H1 (cell line): ENCODE measurements around the gene SARNP. TPM values are rescaled to one million over a fixed set of nuclear protein-coding genes. Genes with fewer than 3 reads are reported as not detected.

Experiments
- CTCF ChIA-PET: fragments of 300-600 bp; sonication (Branson Sonifier 250); formaldehyde crosslinking; loops from one replicate; lab custom pipeline; 2021; ENCODE audit not compliant: partially characterized antibody; lab: Charles Lee
- POLR2A ChIA-PET: fragments of 300-600 bp; sonication (Branson Sonifier 250); formaldehyde crosslinking; loops from one replicate; lab custom pipeline; 2021; ENCODE audit warnings: inconsistent platforms; ENCODE audit not compliant: partially characterized antibody; lab: Charles Lee
- DNase-seq, 2 experiments: peaks; one replicate each; pipeline versions ENCODE4 v3.0.0 to v3.0.0-alpha.2; 2010 to 2022; ENCODE audit warnings: low spot score in 2 of 2, low read depth in 1 of 2, mixed read lengths in 1 of 2
- FAIRE-seq: peaks from 2 replicates; lab custom pipeline; 2011; peaks lifted over from hg19 to GRCh38; lab: Jason Lieb, UNC
- H2AFZ ChIP-seq: 2 replicates; pipeline ENCODE4 v1.8.1; 2012; ENCODE audit warnings: low read length, inconsistent platforms
- H2AK5ac ChIP-seq: 2 replicates; pipeline ENCODE4 v1.6.1; 2013; ENCODE audit warnings: low read depth, low read length
- H2BK120ac ChIP-seq: replicated peaks from 2 replicates; pipeline ENCODE3; 2013; ENCODE audit warnings: low read depth, low read length, inconsistent platforms
- H2BK12ac ChIP-seq: 2 replicates; pipeline ENCODE4 v1.6.1; 2013; ENCODE audit warnings: low read depth, low read length
- H2BK15ac ChIP-seq: 2 replicates; pipeline ENCODE4 v1.6.1; 2013; ENCODE audit warnings: low read length
- H2BK20ac ChIP-seq: 2 replicates; pipeline ENCODE4 v1.6.1; 2013; ENCODE audit warnings: low read length
- H2BK5ac ChIP-seq: 2 replicates; pipeline ENCODE4 v1.6.1; 2013; ENCODE audit warnings: low read depth, low read length
- H3K14ac ChIP-seq: 2 replicates; pipeline ENCODE4 v1.6.1; 2013; ENCODE audit warnings: inconsistent platforms; ENCODE audit not compliant: insufficient read length
- H3K18ac ChIP-seq: 2 replicates; pipeline ENCODE4 v1.6.1; 2013; ENCODE audit warnings: low read length; ENCODE audit errors: extremely low read depth
- H3K23ac ChIP-seq: 2 replicates; pipeline ENCODE4 v1.6.1; 2013; ENCODE audit warnings: inconsistent platforms; ENCODE audit not compliant: insufficient read length
- H3K23me2 ChIP-seq: 2 replicates; pipeline ENCODE4 v1.6.1; 2013; ENCODE audit warnings: low read depth, low read length
- H3K27ac ChIP-seq: 2 replicates; pipeline ENCODE4 v1.6.1; 2011; ENCODE audit warnings: low read depth, low read length, inconsistent platforms
- H3K27me3 ChIP-seq, 4 experiments: replicated peaks in 1 of 4; 1 replicate in 1 of 4; 2 replicates in 3 of 4; pipeline versions ENCODE4 v1.6.1 to v1.8.1; 2011 to 2013; ENCODE audit warnings: low read length in 3 of 4, mild to moderate bottlenecking in 3 of 4, inconsistent platforms in 2 of 4, mixed read lengths in 2 of 4, moderate library complexity in 1 of 4; ENCODE audit not compliant: control insufficient read depth in 3 of 4, insufficient read depth in 3 of 4; ENCODE audit errors: extremely low read depth in 1 of 4
- H3K36me3 ChIP-seq, 4 experiments: 2 replicates each; pipeline versions ENCODE4 v1.6.1 to v1.8.1; 2011 to 2013; ENCODE audit warnings: mild to moderate bottlenecking in 4 of 4, low read length in 3 of 4, moderate library complexity in 2 of 4, control low read depth in 1 of 4, inconsistent platforms in 1 of 4; ENCODE audit not compliant: insufficient read depth in 4 of 4, control insufficient read depth in 2 of 4
- H3K4ac ChIP-seq: replicated peaks from 2 replicates; pipeline ENCODE3; 2013; ENCODE audit warnings: low read length, low read depth, mixed read lengths, inconsistent platforms; ENCODE audit not compliant: insufficient read length
- H3K4me1 ChIP-seq, 4 experiments: replicated peaks in 1 of 4; 1 replicate in 1 of 4; 2 replicates in 3 of 4; pipeline versions ENCODE4 v1.6.1 to v1.8.1; 2011 to 2013; ENCODE audit warnings: low read length in 3 of 4, inconsistent platforms in 2 of 4, mixed read lengths in 1 of 4; ENCODE audit not compliant: insufficient read depth in 4 of 4, control insufficient read depth in 3 of 4
- H3K4me2 ChIP-seq, 2 experiments: 2 replicates each; pipeline versions ENCODE4 v1.6.1 to v1.8.1; 2011 to 2013; ENCODE audit warnings: low read depth in 2 of 2, low read length in 2 of 2, control low read depth in 1 of 2, inconsistent platforms in 1 of 2, mild to moderate bottlenecking in 1 of 2; ENCODE audit not compliant: insufficient read depth in 1 of 2
- H3K4me3 ChIP-seq, 4 experiments: fragments of 200-600, 300-600 bp in 1 of 4; sonication (generic), shearing (Covaris generic), sonication (Bioruptor Twin) in 1 of 4; 2 replicates each; pipeline versions ENCODE4 v1.5.1 to v1.8.1; 2011 to 2016; ENCODE audit warnings: low read length in 4 of 4, low read depth in 3 of 4, control low read depth in 2 of 4, inconsistent platforms in 2 of 4, mild to moderate bottlenecking in 2 of 4, mixed read lengths in 1 of 4, moderate library complexity in 1 of 4; ENCODE audit not compliant: insufficient read depth in 2 of 4; ENCODE audit errors: extremely low read depth in 1 of 4
- H3K56ac ChIP-seq: replicated peaks from 2 replicates; pipeline ENCODE3; 2013; ENCODE audit warnings: low read depth, mild to moderate bottlenecking, mixed read lengths, low read length, inconsistent platforms; ENCODE audit not compliant: insufficient read length
- H3K79me1 ChIP-seq: 2 replicates; pipeline ENCODE4 v1.6.1; 2013; ENCODE audit warnings: low read depth, low read length, control low read depth
- H3K79me2 ChIP-seq, 2 experiments: 2 replicates each; pipeline versions ENCODE4 v1.6.1 to v1.8.1; 2012 to 2013; ENCODE audit warnings: low read length in 2 of 2, mild to moderate bottlenecking in 2 of 2, inconsistent platforms in 1 of 2; ENCODE audit not compliant: insufficient read depth in 2 of 2, control insufficient read depth in 1 of 2
- H3K9ac ChIP-seq, 4 experiments: replicated peaks in 1 of 4; 1 replicate in 1 of 4; 2 replicates in 3 of 4; pipeline versions ENCODE4 v1.6.1 to v1.8.1; 2011 to 2013; ENCODE audit warnings: low read depth in 3 of 4, low read length in 3 of 4, control low read depth in 2 of 4, mild to moderate bottlenecking in 2 of 4, moderate library complexity in 2 of 4, inconsistent platforms in 1 of 4; ENCODE audit errors: extremely low read depth in 1 of 4
- H3K9me3 ChIP-seq, 2 experiments: 2 replicates each; pipeline versions ENCODE4 v1.6.1 to v1.8.1; 2012 to 2013; ENCODE audit warnings: mild to moderate bottlenecking in 2 of 2, moderate library complexity in 2 of 2, control low read depth in 1 of 2, inconsistent platforms in 1 of 2, low read depth in 1 of 2, low read length in 1 of 2, mixed read lengths in 1 of 2; ENCODE audit not compliant: insufficient read depth in 2 of 2
- H4K20me1 ChIP-seq, 2 experiments: replicated peaks in 1 of 2; 2 replicates each; pipeline versions ENCODE3 to v1.8.1; 2011 to 2013; ENCODE audit warnings: inconsistent platforms in 2 of 2, low read length in 2 of 2, mild to moderate bottlenecking in 1 of 2; ENCODE audit not compliant: insufficient read depth in 2 of 2, control insufficient read depth in 1 of 2
- H4K5ac ChIP-seq: 2 replicates; pipeline ENCODE4 v1.6.1; 2013; ENCODE audit warnings: low read length, low read depth, mixed read lengths, inconsistent platforms; ENCODE audit not compliant: insufficient read length
- H4K8ac ChIP-seq: 2 replicates; pipeline ENCODE4 v1.8.0; 2013; ENCODE audit warnings: mild to moderate bottlenecking, moderate library complexity, low read length, inconsistent platforms; ENCODE audit not compliant: insufficient read depth; ENCODE audit errors: extremely low read depth
- H4K91ac ChIP-seq: replicated peaks from 2 replicates; pipeline ENCODE3; 2013; ENCODE audit warnings: low read length, mixed read lengths, inconsistent platforms; ENCODE audit not compliant: insufficient read length
- CEBPB ChIP-seq: IDR thresholded peaks from 2 replicates; pipeline ENCODE4 v1.6.1; 2012; ENCODE audit warnings: low read depth, low read length
- CTCF ChIP-seq, 3 experiments: IDR thresholded peaks; 1 replicate in 2 of 3; 2 replicates in 1 of 3; pipeline versions ENCODE4 v1.5.1 to v1.6.1; 2011; ENCODE audit warnings: low read length in 3 of 3, mild to moderate bottlenecking in 3 of 3, inconsistent platforms in 2 of 3, low read depth in 1 of 3, moderate library complexity in 1 of 3; ENCODE audit not compliant: insufficient read depth in 1 of 3; ENCODE audit errors: control extremely low read depth in 1 of 3
- HDAC2 ChIP-seq, 2 experiments: fragments of 300-600 bp in 1 of 2; sonication (generic) in 1 of 2; IDR thresholded peaks; 2 replicates each; pipeline ENCODE4 v1.6.1; 2011 to 2012; ENCODE audit warnings: low read depth in 2 of 2, low read length in 2 of 2, mild to moderate bottlenecking in 2 of 2, moderate library complexity in 2 of 2, borderline replicate concordance in 1 of 2, inconsistent platforms in 1 of 2
- POLR2AphosphoS5 ChIP-seq: IDR thresholded peaks from 2 replicates; pipeline ENCODE4 v1.6.1; 2011; ENCODE audit warnings: low read depth, low read length
- RFX5 ChIP-seq: IDR thresholded peaks from 2 replicates; pipeline ENCODE4 v1.6.1; 2011; ENCODE audit warnings: low read depth, low read length, improper control_type of control experiment, borderline replicate concordance
- SIRT6 ChIP-seq: IDR thresholded peaks from one replicate; pipeline ENCODE4 v1.7.1; 2012; ENCODE audit warnings: low read length, inconsistent platforms
- SP4 ChIP-seq: IDR thresholded peaks from 2 replicates; pipeline ENCODE4 v1.6.1; 2012; ENCODE audit warnings: low read length, inconsistent platforms
- WGBS, 2 experiments: shearing (Covaris generic) in 1 of 2; methylation state at CpG; one replicate each; pipeline versions ENCODE4 v1.1.6 to v1.1.7; 2013 to 2015; ENCODE audit warnings: low lambda C conversion rate in 2 of 2, mixed read lengths in 2 of 2, inconsistent platforms in 1 of 2, low coverage in 1 of 2, missing lambda C conversion rate in 1 of 2; ENCODE audit not compliant: insufficient replicate concordance in 2 of 2, insufficient coverage in 1 of 2, insufficient read length in 1 of 2; ENCODE audit errors: extremely low coverage in 1 of 2, missing lambda C conversion rate in 1 of 2; 5-methylcytosine and 5-hydroxymethylcytosine counted together
- polyA plus RNA-seq, 7 experiments: library from polyadenylated mRNA; depleted of rRNA in 3 of 7; stranded (reverse) in 5 of 7; unstranded in 2 of 7; fragments of >200 nt in 5 of 7; fragments of 200-250 nt in 2 of 7; gene quantifications; 1 replicate in 5 of 7; 2 replicates in 1 of 7; 4 replicates in 1 of 7; pipeline versions ENCODE4 v1.2.1 to v1.2.3, GENCODE V29; 2011 to 2013; ENCODE audit warnings: missing spikeins in 2 of 7, mixed read lengths in 2 of 7
- total RNA-seq: library from RNA; stranded (reverse); fragmentation: NEBNext Ultra II Directional; extraction: Animal tissue kit (Norgen Biotek cat#: 25700); gene quantifications from 2 replicates; pipeline ENCODE4 v1.2.1, GENCODE V29; 2021

SARNP gene
- total and polyA plus RNA-seq, 2 of the 8 experiments (the other 6 are each of a cell fraction or from before 2014, with no cell fraction given): 114 to 226 TPM

- no peak overlapping the region for H3K56ac ChIP-seq
- peaks cover 12% of the 10 kb centered on the region for H3K23me2 ChIP-seq
- H3K23ac ChIP-seq: no peak overlapping the region
- H4K91ac ChIP-seq: no peak overlapping the region
- peak overlapping the region; percentile 77 to 95 (median 87) for H3K4me3 ChIP-seq
- peak overlapping the region; percentile 75; the same call in 1 of the 2 replicates for H2BK15ac ChIP-seq
- no peak for DNase-seq
- H3K18ac ChIP-seq: 0 out of 2 replicates have a peak overlapping the region, but pooled peaks have one; percentile 40
- no peak overlapping the region; the same call in none of the 2 replicates for H2BK5ac ChIP-seq
- no peak overlapping the region for H2BK12ac ChIP-seq
- ChIA-PET POLR2A (interaction anchor here (0.7 to 8.3 kb wide), 14 partner anchors 8 to 708 kb away, joined by 3 to 103 read pairs (median 4); partner anchors contain the start of genes CD63, ITGA7 and MMP19), CTCF (interaction anchor here (0.5 to 11.1 kb wide), 11 partner anchors 9 to 954 kb away, joined by 3 to 229 read pairs (median 3); partner anchors contain the start of genes CD63 and ITGA7)
- no peak overlapping the region for H2AK5ac ChIP-seq
- H2AFZ ChIP-seq: peak overlapping the region; percentile 52
- peak overlapping the region; percentile 53; the same call in 1 of the 2 replicates for H4K8ac ChIP-seq
- peaks cover 5% of the 10 kb centered on the region for H3K79me1 ChIP-seq
- H3K79me2 ChIP-seq: peaks cover 0 to 9% of the 10 kb centered on the region in 2 experiments; a peak in 1 of 4 replicates
- H2BK120ac ChIP-seq: no peak overlapping the region
- 71% methylated on average over 7 of the region's 7 CpGs; no CpG with 5 or more reads in 1 of the 2 experiments for WGBS, 2 experiments
- no peaks in the 10 kb centered on the region; a peak in 2 of 7 replicates for H3K27me3 ChIP-seq
- no peaks in the 10 kb centered on the region for H3K36me3 ChIP-seq
- no peaks in the 10 kb centered on the region for H3K9me3 ChIP-seq
- peak overlapping the region in 1 of 4 experiments; percentile 74; a peak in 3 of 7 replicates for H3K9ac ChIP-seq
- TF ChIP-seq CEBPB: no peak
- no peak for TF ChIP-seq SP4
- no peak for TF ChIP-seq CTCF (IDR thresholded peaks at IDR 0.05; ENCODE audit: control extremely low read depth in 1 of 3, insufficient read depth in 1 of 3, low read depth in 1 of 3, low read length in 3 of 3)
- TF ChIP-seq SIRT6: no peak
- TF ChIP-seq HDAC2 (IDR thresholded peaks at IDR 0.05; ENCODE audit: borderline replicate concordance in 1 of 2, low read depth in 2 of 2, low read length in 2 of 2): no peak
- no peak for TF ChIP-seq POLR2AphosphoS5
- TF ChIP-seq RFX5: no peak
- H3K14ac ChIP-seq: no peak overlapping the region
- no peak for FAIRE-seq
- no peak overlapping the region for H4K5ac ChIP-seq
- H3K4ac ChIP-seq: no peak overlapping the region
- no peak overlapping the region for H2BK20ac ChIP-seq
- peak overlapping the region; percentile 87 to 89 for H3K4me2 ChIP-seq
- peaks cover 10 to 25% (median 19%) of the 10 kb centered on the region in 4 experiments for H3K4me1 ChIP-seq
- no peaks in the 10 kb centered on the region for H4K20me1 ChIP-seq
- H3K27ac ChIP-seq: no peak overlapping the region
Observed at GRCh38 chr12:55715169-55715764, 102.3 kb downstream of the SARNP start.
